CD14-positive monocyte (primary cell): Measurements from ENCODE around the gene URGCP. TPM values are rescaled to one million over a fixed set of nuclear protein-coding genes. Genes with fewer than 3 reads are reported as not detected.

Experiments used
- polyA plus RNA-seq, 3 donors: library from polyadenylated mRNA; depleted of rRNA in 1 of 3; unstranded in 2 of 3; stranded (reverse) in 1 of 3; fragments of 300-500 nt in 2 of 3; fragments of >200 nt in 1 of 3; fragmentation: Illumina TruSeq in 2 of 3; gene quantifications; 1 replicate in 2 of 3; 2 replicates in 1 of 3; pipeline ENCODE4 v1.2.3, GENCODE V29; 2012 to 2021
- small RNA-seq: library from RNA; depleted of rRNA; stranded (forward); fragments of <200 nt; gene quantifications from one replicate; pipeline ENCODE3, GENCODE V24; 2012; ENCODE audit warnings: low read depth; ENCODE audit not compliant: insufficient read length

URGCP gene
- polyA plus RNA-seq, 3 donors, result 5.7 to 6.8 (median 5.9) TPM

Small RNA genes within 50 kb of the gene (small RNA-seq; reads per million reads assigned to genes)
- not detected for gene MRPS24

Other genes starting within 250 kb of the URGCP start
- 10 to 100 TPM; 25.6 to 57.8 (median 56.2) TPM for gene COA1, start 177.1 kb downstream of the URGCP start, polyA plus RNA-seq
- 100 to 1,000 TPM in 2 of 3 donors, 10 to 100 TPM in 1; 71.9 to 238 (median 199) TPM for gene BLVRA, start 147.9 kb downstream of the URGCP start, polyA plus RNA-seq
- gene MRPS24, start 37.1 kb downstream of the URGCP start, polyA plus RNA-seq, result 100 to 1,000 TPM in 2 of 3 donors, 10 to 100 TPM in 1; 79.2 to 112 (median 112) TPM
- 10 to 100 TPM in 1 of 3 donors, 1 to 10 TPM in 2; 8.2 to 10.9 (median 8.8) TPM for gene UBE2D4, start 19.8 kb upstream of the URGCP start, polyA plus RNA-seq
- gene SPDYE1, start 91.3 kb upstream of the URGCP start, polyA plus RNA-seq, result not detected
- 100 to 1,000 TPM; 228 to 321 (median 304) TPM for gene DBNL, start 138.1 kb upstream of the URGCP start, polyA plus RNA-seq
- gene PGAM2, start 159.0 kb upstream of the URGCP start, polyA plus RNA-seq, result under 1 TPM in 1 of 3 donors, not detected in 2; 0.13 TPM
- gene POLM, start 175.9 kb upstream of the URGCP start, polyA plus RNA-seq, result 10 to 100 TPM in 1 of 3 donors, 1 to 10 TPM in 2; 4.8 to 27.7 (median 4.8) TPM
- under 1 TPM in 1 of 3 donors, not detected in 2; 0.08 TPM for gene AEBP1, start 197.7 kb upstream of the URGCP start, polyA plus RNA-seq
- 10 to 100 TPM; 24.1 to 27.1 (median 25.7) TPM for gene POLD2, start 217.0 kb upstream of the URGCP start, polyA plus RNA-seq
- gene MYL7, start 234.7 kb upstream of the URGCP start, polyA plus RNA-seq, result not detected